GM12878 (cell line): ENCODE measurements around the gene UBE2O. TPM values are rescaled to one million over a fixed set of nuclear protein-coding genes. Genes with fewer than 3 reads are reported as not detected.

Experiments used
- ATAC-seq: fragments of 200-7000 bp; cut with Tn5 transposase; 3 replicates; pipeline ENCODE4 v1.9.1; 2020; ENCODE audit warnings: mild to moderate bottlenecking, moderate library complexity
- BruUV-seq: library from RNA; stranded (reverse); fragments of 400-500 nt; replicated peaks from 2 replicates; lab custom pipeline; 2021; lab: Mats Ljungman, UMichigan
- CTCF ChIA-PET: fragments of 300-600 bp; sonication (Branson Sonifier 250); formaldehyde crosslinking; extraction: SDS; loops from one replicate; lab custom pipeline; 2021; ENCODE audit warnings: inconsistent platforms; lab: Yijun Ruan, JAX
- POLR2A ChIA-PET: fragments of 350-600 bp; formaldehyde crosslinking; extraction: SDS; loops from one replicate; lab custom pipeline; 2021; ENCODE audit warnings: inconsistent platforms; lab: Charles Lee
- RAD21 ChIA-PET: fragments of 300-600 bp; sonication (Branson Sonifier 250); formaldehyde crosslinking; loops from one replicate; lab custom pipeline; 2023; ENCODE audit warnings: antibody characterized with exemption; ENCODE audit not compliant: unreplicated experiment; lab: Charles Lee
- SMC1A ChIA-PET: fragments of 300-600 bp; sonication (Branson Sonifier 250); formaldehyde crosslinking; loops from one replicate; lab custom pipeline; 2023; ENCODE audit not compliant: unreplicated experiment, uncharacterized antibody; lab: Charles Lee
- DNase-seq: peaks from one replicate; pipeline ENCODE4 v3.0.0-alpha.2; 2011; ENCODE audit warnings: low read depth, low spot score
- FAIRE-seq: peaks from 3 replicates; lab custom pipeline; 2011; peaks lifted over from hg19 to GRCh38; lab: Jason Lieb, UNC
- H2AFZ ChIP-seq: 2 replicates; pipeline ENCODE4 v1.6.0; 2011; ENCODE audit warnings: low read depth, low read length, control low read depth; ENCODE audit not compliant: control insufficient read depth
- H3K27ac ChIP-seq: 2 replicates; pipeline ENCODE4 v1.5.1; 2011; ENCODE audit warnings: control low read depth; ENCODE audit not compliant: control insufficient read depth, insufficient read depth
- H3K27me3 ChIP-seq, 2 experiments: replicated peaks in 1 of 2; 2 replicates each; pipeline versions ENCODE4 v1.6.0 to v1.6.1; 2011; ENCODE audit warnings: low read length in 1 of 2; ENCODE audit not compliant: control insufficient read depth in 2 of 2, insufficient read depth in 2 of 2
- H3K36me3 ChIP-seq, 2 experiments: 2 replicates each; pipeline ENCODE4 v1.5.1; 2011; ENCODE audit warnings: low read length in 1 of 2; ENCODE audit not compliant: control insufficient read depth in 2 of 2, insufficient read depth in 2 of 2
- H3K4me1 ChIP-seq: 2 replicates; pipeline ENCODE4 v1.6.1; 2011; ENCODE audit warnings: mild to moderate bottlenecking, low read length, moderate library complexity, mixed read lengths; ENCODE audit not compliant: control insufficient read depth, insufficient read depth
- H3K4me2 ChIP-seq: 2 replicates; pipeline ENCODE4 v1.6.0; 2011; ENCODE audit warnings: control low read depth; ENCODE audit not compliant: control insufficient read depth, insufficient read depth
- H3K4me3 ChIP-seq: fragments of 200-600 bp; sonication (generic); 2 replicates; pipeline ENCODE4 v1.5.1; 2016
- H3K79me2 ChIP-seq: 2 replicates; pipeline ENCODE4 v1.6.0; 2011; ENCODE audit warnings: low read length; ENCODE audit not compliant: control insufficient read depth, insufficient read depth
- H3K9ac ChIP-seq: 2 replicates; pipeline ENCODE4 v1.8.0; 2011; ENCODE audit warnings: low read length, control low read depth, mixed read lengths; ENCODE audit not compliant: control insufficient read depth, insufficient read depth
- H3K9me3 ChIP-seq: replicated peaks from 3 replicates; pipeline ENCODE4 v1.5.1; 2011; ENCODE audit warnings: mild to moderate bottlenecking, low read length; ENCODE audit not compliant: control insufficient read depth, insufficient read depth
- H4K20me1 ChIP-seq: 2 replicates; pipeline ENCODE4 v1.6.0; 2011; ENCODE audit not compliant: control insufficient read depth, insufficient read depth
- ATF2 ChIP-seq: IDR thresholded peaks from 2 replicates; pipeline ENCODE4 v1.6.1; 2012; ENCODE audit warnings: low read length, inconsistent platforms
- CBX5 ChIP-seq: sonication (generic); IDR thresholded peaks from 2 replicates; pipeline ENCODE4 v1.6.1; 2016; ENCODE audit warnings: low read depth, moderate library complexity, mild to moderate bottlenecking, inconsistent platforms
- E2F8 ChIP-seq: fragments of 450-650 bp; IDR thresholded peaks from 2 replicates; pipeline ENCODE4 v1.6.1; 2018; ENCODE audit warnings: mild to moderate bottlenecking, low read depth, moderate library complexity; ENCODE audit not compliant: partially characterized antibody
- EED ChIP-seq: sonication (generic); IDR thresholded peaks from 2 replicates; pipeline ENCODE4 v1.6.1; 2016; ENCODE audit warnings: antibody characterized with exemption, low read depth
- EP300 ChIP-seq, 2 experiments: fragments of 150-350 bp in 1 of 2; IDR thresholded peaks; 2 replicates each; pipeline ENCODE4 v1.6.1; 2011 to 2012; ENCODE audit warnings: low read depth in 2 of 2, low read length in 2 of 2, borderline replicate concordance in 1 of 2, improper control_type of control experiment in 1 of 2, inconsistent platforms in 1 of 2; ENCODE audit not compliant: control insufficient read depth in 1 of 2
- EZH2 ChIP-seq: IDR thresholded peaks from 2 replicates; pipeline ENCODE4 v1.6.1; 2012; ENCODE audit warnings: low read depth, mild to moderate bottlenecking, control low read depth, inconsistent platforms, low read length, borderline replicate concordance; ENCODE audit not compliant: control insufficient read depth
- HSF1 ChIP-seq: fragments of 150-350 bp; IDR thresholded peaks from 2 replicates; pipeline ENCODE4 v1.6.1; 2014; ENCODE audit warnings: mild to moderate bottlenecking, low read depth, low read length
- KDM1A ChIP-seq: fragments of 200-600 bp; sonication (generic); IDR thresholded peaks from 2 replicates; pipeline ENCODE4 v1.6.1; 2016; ENCODE audit warnings: borderline replicate concordance
- MTA2 ChIP-seq: fragments of 450-650 bp; IDR thresholded peaks from 2 replicates; pipeline ENCODE4 v1.6.1; 2016; ENCODE audit warnings: low read depth, mild to moderate bottlenecking, moderate library complexity
- NFXL1 ChIP-seq: fragments of 450-650 bp; IDR thresholded peaks from 2 replicates; pipeline ENCODE4 v1.6.1; 2017; ENCODE audit warnings: antibody characterized with exemption, mild to moderate bottlenecking, borderline replicate concordance
- PML ChIP-seq: IDR thresholded peaks from 2 replicates; pipeline ENCODE4 v1.6.1; 2012; ENCODE audit warnings: low read length, inconsistent platforms
- POLR2A ChIP-seq: IDR thresholded peaks from 2 replicates; pipeline ENCODE4 v1.6.1; 2011; ENCODE audit warnings: low read depth, mild to moderate bottlenecking, low read length
- RBBP5 ChIP-seq: fragments of 200-600 bp; sonication (generic); conservative IDR thresholded peaks from 2 replicates; pipeline ENCODE4 v1.6.1; 2016
- REST ChIP-seq: IDR thresholded peaks from 2 replicates; pipeline ENCODE4 v1.6.1; 2012; ENCODE audit warnings: mild to moderate bottlenecking, low read depth, low read length
- SMAD5 ChIP-seq: IDR thresholded peaks from 2 replicates; pipeline ENCODE4 v1.6.1; 2016; ENCODE audit warnings: antibody characterized with exemption, low read depth
- TCF7 ChIP-seq: IDR thresholded peaks from 2 replicates; pipeline ENCODE4 v1.6.1; 2014; ENCODE audit warnings: antibody characterized with exemption, borderline replicate concordance
- WGBS: methylation state at CpG from one replicate; pipeline ENCODE4 v1.1.6; 2016; ENCODE audit warnings: low lambda C conversion rate; ENCODE audit not compliant: insufficient replicate concordance, insufficient coverage; ENCODE audit errors: missing lambda C conversion rate; 5-methylcytosine and 5-hydroxymethylcytosine counted together
- in situ Hi-C: fragments of 300-500 bp; cut with MboI; formaldehyde crosslinking; loops from 9 replicates; pipeline ENCODE4 v1.14.3; 2018; ENCODE audit warnings: mixed read lengths
- intact Hi-C: fragments of 100-400 bp; cut with micrococcal nuclease; formaldehyde crosslinking; loops from one replicate; pipeline ENCODE4 v1.14.2; 2022; ENCODE audit not compliant: unreplicated experiment
- polyA plus RNA-seq, 11 experiments: library from polyadenylated mRNA; depleted of rRNA in 4 of 11; unstranded in 6 of 11; stranded (reverse) in 5 of 11; fragments of >200 nt; fragmentation: Nextera tagmentation in 4 of 11; fragmentation: Illumina TruSeq in 1 of 11; extraction: Ambion mirVana in 4 of 11; extraction: Trizol in 1 of 11; gene quantifications; 1 replicate in 1 of 11; 2 replicates in 10 of 11; pipeline versions ENCODE4 v1.2.1 to v1.2.3, GENCODE V29; 2011 to 2016; ENCODE audit warnings: inconsistent platforms in 2 of 11, missing spikeins in 2 of 11, low read depth in 1 of 11
- total RNA-seq, 4 experiments: library from RNA; depleted of rRNA in 3 of 4; stranded (reverse); fragments of >200 nt in 3 of 4; fragmentation: Illumina TruSeq in 1 of 4; extraction: Trizol in 1 of 4; gene quantifications; 2 replicates each; pipeline versions ENCODE4 v1.2.1 to v1.2.3, GENCODE V29; 2013 to 2021

Gene UBE2O
- total and polyA plus RNA-seq, 10 of the 15 experiments (the other 5 are each of a cell fraction or from before 2014, with no cell fraction given) = 2.1 to 39.0 (median 14.1) TPM

GRCh38 chr17:76422860-76423259 is 30.1 kb downstream of the UBE2O start:
- WGBS = 91% methylated on average over 6 of the region's 6 CpGs
- ChIA-PET POLR2A (interaction anchor here (1.3 kb wide), 1 partner anchor 30 kb away, joined by 3 read pairs; the partner anchor contains the start of gene UBE2O), CTCF (interaction anchor here (1.2 kb wide), 2 partner anchors 12 to 15 kb away, joined by 3 read pairs; no protein-coding TSS in a partner anchor), RAD21 (no interaction called here), SMC1A (no interaction called here)
- no peak overlapping the region for H3K4me3 ChIP-seq
- no peaks in the 10 kb centered on the region; the same call in none of the 2 replicates for H4K20me1 ChIP-seq
- no peak for DNase-seq
- no peak overlapping the region for H2AFZ ChIP-seq
- H3K27me3 ChIP-seq = no peaks in the 10 kb centered on the region
- H3K4me2 ChIP-seq = no peak overlapping the region
- no peak for ATAC-seq
- peaks cover 23% of the 10 kb centered on the region for H3K79me2 ChIP-seq
- BruUV-seq = no TSS peak
- FAIRE-seq = no peak
- H3K4me1 ChIP-seq = peaks cover 25% of the 10 kb centered on the region
- in situ Hi-C loops (no loop called here), intact Hi-C loops (no loop called here)
- H3K9ac ChIP-seq = no peak overlapping the region
- peaks cover 0 to 5% of the 10 kb centered on the region in 2 experiments; a peak in 2 of 4 replicates for H3K36me3 ChIP-seq
- H3K9me3 ChIP-seq = no peaks in the 10 kb centered on the region
- no peak overlapping the region for H3K27ac ChIP-seq
- TF ChIP-seq CBX5 (no peak), POLR2A (no peak), MTA2 (no peak), TCF7 (no peak), NFXL1 (no peak), HSF1 (no peak), REST (no peak), EZH2 (no peak), ATF2 (no peak), SMAD5 (no peak), E2F8 (no peak), RBBP5 (no peak), KDM1A (no peak), EED (no peak), EP300 (IDR thresholded peaks at IDR 0.05; ENCODE audit: borderline replicate concordance in 1 of 2, control insufficient read depth in 1 of 2, low read depth in 2 of 2, low read length in 2 of 2) (no peak), PML (no peak)
